Astrocyte (in vitro differentiated cells and primary cell): ENCODE data around the gene CSF2. TPM values are rescaled to one million over a fixed set of nuclear protein-coding genes. Genes with fewer than 3 reads are reported as not detected.

Experiments
- DNase-seq: peaks from one replicate; pipeline ENCODE4 v3.0.0-alpha.2; 2010; ENCODE audit warnings: low read depth
- FAIRE-seq: peaks from 2 replicates; lab custom pipeline; 2011; peaks lifted over from hg19 to GRCh38; lab: Jason Lieb, UNC
- H2AFZ ChIP-seq: 2 replicates; pipeline ENCODE4 v1.6.0; 2012; ENCODE audit warnings: low read depth, low read length, inconsistent platforms
- H3K27ac ChIP-seq: 2 replicates; pipeline ENCODE4 v1.5.1; 2011; ENCODE audit warnings: low read depth, low read length, inconsistent platforms
- H3K27me3 ChIP-seq: 2 replicates; pipeline ENCODE4 v1.6.0; 2011; ENCODE audit warnings: low read length, inconsistent platforms; ENCODE audit not compliant: insufficient read depth
- H3K36me3 ChIP-seq: 2 replicates; pipeline ENCODE4 v1.5.1; 2011; ENCODE audit warnings: low read length, inconsistent platforms; ENCODE audit not compliant: insufficient read depth
- H3K4me1 ChIP-seq: 2 replicates; pipeline ENCODE4 v1.5.1; 2011; ENCODE audit warnings: low read length, inconsistent platforms; ENCODE audit not compliant: insufficient read depth
- H3K4me2 ChIP-seq: 2 replicates; pipeline ENCODE4 v1.6.0; 2012; ENCODE audit warnings: low read length, inconsistent platforms
- H3K4me3 ChIP-seq: 2 replicates; pipeline ENCODE4 v1.5.1; 2011; ENCODE audit warnings: low read depth, mild to moderate bottlenecking, low read length, inconsistent platforms; ENCODE audit not compliant: insufficient read depth
- H3K79me2 ChIP-seq: 2 replicates; pipeline ENCODE4 v1.6.0; 2012; ENCODE audit warnings: mild to moderate bottlenecking, low read length, inconsistent platforms; ENCODE audit not compliant: insufficient read depth
- H3K9ac ChIP-seq: 2 replicates; pipeline ENCODE4 v1.6.0; 2012; ENCODE audit warnings: mild to moderate bottlenecking, low read length, inconsistent platforms
- H3K9me3 ChIP-seq: 2 replicates; pipeline ENCODE4 v1.5.1; 2012; ENCODE audit warnings: low read depth, mild to moderate bottlenecking, low read length, inconsistent platforms; ENCODE audit not compliant: insufficient read depth
- H4K20me1 ChIP-seq: 2 replicates; pipeline ENCODE4 v1.6.0; 2012; ENCODE audit warnings: low read length, inconsistent platforms; ENCODE audit not compliant: insufficient read depth
- H3K27ac Mint-ChIP-seq: one replicate; pipeline ENCODE4 v1.8.0; 2021; ENCODE audit warnings: mild to moderate bottlenecking, mixed read lengths; ENCODE audit not compliant: unreplicated experiment
- H3K27me3 Mint-ChIP-seq: one replicate; pipeline ENCODE4 v1.8.0; 2021; ENCODE audit warnings: low read depth, mixed read lengths; ENCODE audit not compliant: unreplicated experiment
- H3K36me3 Mint-ChIP-seq: one replicate; pipeline ENCODE4 v1.8.0; 2021; ENCODE audit warnings: low read depth, mixed read lengths; ENCODE audit not compliant: unreplicated experiment
- H3K4me1 Mint-ChIP-seq: one replicate; pipeline ENCODE4 v1.8.0; 2021; ENCODE audit warnings: low read depth, mixed read lengths; ENCODE audit not compliant: unreplicated experiment
- H3K4me3 Mint-ChIP-seq: one replicate; pipeline ENCODE4 v1.8.0; 2021; ENCODE audit warnings: mild to moderate bottlenecking, moderate library complexity, mixed read lengths; ENCODE audit not compliant: unreplicated experiment
- H3K9me3 Mint-ChIP-seq: one replicate; pipeline ENCODE4 v1.8.0; 2021; ENCODE audit warnings: mild to moderate bottlenecking, mixed read lengths; ENCODE audit not compliant: unreplicated experiment
- EZH2 ChIP-seq: IDR thresholded peaks from 2 replicates; pipeline ENCODE4 v1.6.1; 2012; ENCODE audit warnings: mild to moderate bottlenecking, low read length, inconsistent platforms; ENCODE audit not compliant: insufficient read depth
- total RNA-seq: library from RNA; stranded (reverse); gene quantifications from 2 replicates; pipeline ENCODE4 v1.2.1, GENCODE V29; 2021
- TF ChIP-seq, protein P1 (sequence below): IDR thresholded peaks from 2 replicates; pipeline ENCODE4 v1.5.1; 2011; ENCODE audit warnings: low read depth, mild to moderate bottlenecking, inconsistent platforms, low read length, moderate library complexity; ENCODE audit not compliant: insufficient read depth

CSF2 gene
- total RNA-seq, 1 donor from 2014 or later = not detected

DNA sequence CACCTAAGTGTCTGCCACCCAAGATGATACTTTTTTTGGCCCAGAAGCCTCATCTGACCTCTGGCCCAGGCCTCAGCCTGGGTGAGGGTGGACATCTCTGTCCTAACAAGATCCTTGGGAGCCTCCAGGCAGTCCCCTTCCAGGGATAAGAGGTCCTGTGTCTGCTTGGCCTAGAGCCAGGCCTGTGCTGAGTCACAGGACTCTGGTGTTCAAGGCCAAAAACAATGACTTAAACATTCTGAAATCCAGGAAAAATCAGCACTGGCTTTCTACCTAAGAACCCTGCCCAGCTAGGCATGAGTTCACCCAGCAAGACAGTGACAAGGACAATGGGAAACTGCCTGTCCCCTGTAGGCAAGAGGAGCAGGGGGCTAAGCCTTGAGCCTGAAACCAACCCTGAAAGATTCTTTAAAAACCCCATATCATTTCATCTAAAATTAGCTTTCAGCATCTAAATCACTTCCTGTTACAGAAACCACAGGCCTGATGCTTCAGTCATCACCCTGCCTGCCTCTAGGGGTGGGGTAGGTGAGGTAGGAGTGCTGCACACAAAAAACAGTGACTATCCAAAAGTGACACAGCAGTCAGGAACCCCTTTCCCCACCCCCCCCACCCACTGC, 29.9 kb downstream of the CSF2 start:
- H3K36me3 ChIP-seq = no peaks in the 10 kb centered on the region
- no peaks in the 10 kb centered on the region for H3K79me2 ChIP-seq
- peak overlapping the region; percentile 81 for H3K4me2 ChIP-seq
- peak; percentile 93 for DNase-seq
- H2AFZ ChIP-seq = peak overlapping the region; percentile 82
- Mint-ChIP-seq H3K4me1 (peaks cover 21% of the 10 kb centered on the region), H3K36me3 (no peaks in the 10 kb centered on the region), H3K4me3 (no peak overlapping the region), H3K27me3 (peaks cover 8% of the 10 kb centered on the region), H3K9me3 (peaks cover 3% of the 10 kb centered on the region), H3K27ac (peak overlapping the region; percentile 95)
- peak overlapping the region; percentile 72 for H3K9ac ChIP-seq
- no peak for FAIRE-seq
- H4K20me1 ChIP-seq = no peaks in the 10 kb centered on the region
- H3K27ac ChIP-seq = peak overlapping the region; percentile 95
- no peaks in the 10 kb centered on the region for H3K9me3 ChIP-seq
- H3K27me3 ChIP-seq = no peaks in the 10 kb centered on the region
- TF ChIP-seq EZH2 = no peak
- TF ChIP-seq, protein P1, sequence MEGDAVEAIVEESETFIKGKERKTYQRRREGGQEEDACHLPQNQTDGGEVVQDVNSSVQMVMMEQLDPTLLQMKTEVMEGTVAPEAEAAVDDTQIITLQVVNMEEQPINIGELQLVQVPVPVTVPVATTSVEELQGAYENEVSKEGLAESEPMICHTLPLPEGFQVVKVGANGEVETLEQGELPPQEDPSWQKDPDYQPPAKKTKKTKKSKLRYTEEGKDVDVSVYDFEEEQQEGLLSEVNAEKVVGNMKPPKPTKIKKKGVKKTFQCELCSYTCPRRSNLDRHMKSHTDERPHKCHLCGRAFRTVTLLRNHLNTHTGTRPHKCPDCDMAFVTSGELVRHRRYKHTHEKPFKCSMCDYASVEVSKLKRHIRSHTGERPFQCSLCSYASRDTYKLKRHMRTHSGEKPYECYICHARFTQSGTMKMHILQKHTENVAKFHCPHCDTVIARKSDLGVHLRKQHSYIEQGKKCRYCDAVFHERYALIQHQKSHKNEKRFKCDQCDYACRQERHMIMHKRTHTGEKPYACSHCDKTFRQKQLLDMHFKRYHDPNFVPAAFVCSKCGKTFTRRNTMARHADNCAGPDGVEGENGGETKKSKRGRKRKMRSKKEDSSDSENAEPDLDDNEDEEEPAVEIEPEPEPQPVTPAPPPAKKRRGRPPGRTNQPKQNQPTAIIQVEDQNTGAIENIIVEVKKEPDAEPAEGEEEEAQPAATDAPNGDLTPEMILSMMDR = no peak
- peak overlapping the region; percentile 6 for H3K4me3 ChIP-seq
- H3K4me1 ChIP-seq = peaks cover 39% of the 10 kb centered on the region

DNA sequence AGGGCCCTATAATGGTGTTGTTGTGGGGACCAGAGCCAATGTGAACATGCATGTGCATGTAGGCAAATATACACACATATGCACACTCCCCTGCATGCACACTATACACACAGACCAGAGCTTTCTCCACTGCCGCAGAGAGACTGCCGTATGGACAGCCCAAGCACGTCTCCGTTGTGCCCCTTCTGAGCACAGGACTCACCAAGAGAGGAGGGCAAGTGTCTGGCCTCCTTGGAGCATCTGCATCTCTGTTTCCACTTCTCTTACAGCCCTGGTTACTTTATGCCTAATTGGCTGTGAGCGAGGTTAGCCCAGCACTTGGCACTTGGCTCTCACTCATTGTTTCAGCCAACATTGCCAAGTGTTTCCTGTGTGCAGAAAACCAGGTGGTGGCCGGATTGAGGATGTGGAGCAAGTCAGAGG, 30.4 kb downstream of the CSF2 start:
- Histone ChIP-seq H2AFZ (peak overlapping the region; percentile 24), H3K4me1 (peaks cover 34% of the 10 kb centered on the region), H4K20me1 (no peaks in the 10 kb centered on the region), H3K79me2 (no peaks in the 10 kb centered on the region), H3K9me3 (no peaks in the 10 kb centered on the region), H3K27ac (peak overlapping the region; percentile 77), H3K36me3 (no peaks in the 10 kb centered on the region), H3K9ac (peak overlapping the region; percentile 32), H3K27me3 (no peaks in the 10 kb centered on the region), H3K4me3 (peak overlapping the region; percentile 18), H3K4me2 (peak overlapping the region; percentile 81)
- peaks cover 8% of the 10 kb centered on the region for H3K27me3 Mint-ChIP-seq
- DNase-seq = no peak
- FAIRE-seq = no peak
- TF ChIP-seq, protein P1 = no peak
- no peak for TF ChIP-seq EZH2
- peaks cover 21% of the 10 kb centered on the region for H3K4me1 Mint-ChIP-seq
- H3K4me3 Mint-ChIP-seq = no peak overlapping the region
- no peak overlapping the region for H3K27ac Mint-ChIP-seq
- H3K9me3 Mint-ChIP-seq = peaks cover 4% of the 10 kb centered on the region
- no peaks in the 10 kb centered on the region for H3K36me3 Mint-ChIP-seq

DNA sequence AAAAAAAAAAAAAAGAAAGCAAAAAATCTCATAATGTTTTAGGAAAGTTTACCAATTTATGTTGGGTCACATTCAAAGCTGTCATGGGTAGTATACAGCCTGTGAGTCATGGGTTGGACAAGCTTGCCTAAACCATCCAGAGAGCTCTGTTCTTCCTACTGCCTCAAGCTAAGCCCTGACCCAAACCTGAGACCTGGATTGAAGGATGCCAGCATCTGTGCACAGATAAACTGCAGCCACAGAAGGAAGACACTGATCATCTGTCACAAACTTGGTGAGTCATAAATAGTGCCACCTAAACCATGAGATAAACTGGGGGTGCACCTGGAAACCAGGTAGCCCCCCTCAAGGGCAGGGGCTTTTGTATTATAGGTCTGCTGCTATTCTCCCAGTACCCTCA, 31.0 kb downstream of the CSF2 start:
- no peaks in the 10 kb centered on the region for H3K36me3 ChIP-seq
- Mint-ChIP-seq H3K27ac (no peak overlapping the region), H3K36me3 (no peaks in the 10 kb centered on the region), H3K27me3 (peaks cover 8% of the 10 kb centered on the region), H3K9me3 (peaks cover 4% of the 10 kb centered on the region), H3K4me1 (peaks cover 21% of the 10 kb centered on the region), H3K4me3 (no peak overlapping the region)
- no peak for FAIRE-seq
- peaks cover 31% of the 10 kb centered on the region for H3K4me1 ChIP-seq
- no peak overlapping the region for H2AFZ ChIP-seq
- H3K27ac ChIP-seq = no peak overlapping the region
- H3K4me2 ChIP-seq = no peak overlapping the region
- TF ChIP-seq, protein P1 = no peak
- no peak for TF ChIP-seq EZH2
- H3K9me3 ChIP-seq = no peaks in the 10 kb centered on the region
- DNase-seq = peak; percentile 55
- no peaks in the 10 kb centered on the region for H4K20me1 ChIP-seq
- H3K27me3 ChIP-seq = no peaks in the 10 kb centered on the region
- no peaks in the 10 kb centered on the region for H3K79me2 ChIP-seq
- H3K4me3 ChIP-seq = no peak overlapping the region
- H3K9ac ChIP-seq = no peak overlapping the region
